SW480 (cell line): Measurements from ENCODE around the gene FDX1.

Source experiments
- DNase-seq: peaks from one replicate; pipeline ENCODE4 v3.0.0-alpha.2; 2016; ENCODE audit warnings: low spot score

The FDX1 gene

DNA sequence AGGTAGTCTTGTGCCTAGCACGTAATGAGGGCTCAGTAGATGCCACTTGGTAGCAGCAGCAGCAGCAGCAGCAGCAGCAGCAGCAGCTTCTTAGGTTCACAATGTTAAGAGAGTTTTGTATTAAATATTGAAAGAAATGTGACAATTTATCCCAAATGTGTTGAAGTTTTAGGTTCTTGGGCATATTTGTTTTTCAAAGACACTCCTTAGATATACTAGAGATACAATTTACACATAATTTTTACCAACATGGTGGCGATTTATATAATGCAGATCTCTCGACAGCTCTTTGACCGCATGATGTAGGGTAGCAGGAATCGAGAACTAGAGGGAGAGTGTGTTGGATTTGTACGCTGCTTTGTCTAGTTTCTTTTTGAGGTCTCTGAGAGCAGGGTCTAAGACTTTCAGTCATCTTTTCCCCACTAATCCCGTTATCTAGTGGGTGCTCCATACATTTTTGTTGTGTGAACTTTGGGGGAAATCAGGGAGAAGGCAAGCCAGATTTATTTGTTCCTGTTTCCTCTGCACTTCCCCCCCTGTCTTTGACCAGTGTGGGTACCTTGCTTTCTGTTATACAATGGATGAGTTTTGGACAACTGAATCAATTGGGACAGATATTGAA lies 1.4 kb downstream of the FDX1 start:
- peak; percentile 41 for DNase-seq

DNA sequence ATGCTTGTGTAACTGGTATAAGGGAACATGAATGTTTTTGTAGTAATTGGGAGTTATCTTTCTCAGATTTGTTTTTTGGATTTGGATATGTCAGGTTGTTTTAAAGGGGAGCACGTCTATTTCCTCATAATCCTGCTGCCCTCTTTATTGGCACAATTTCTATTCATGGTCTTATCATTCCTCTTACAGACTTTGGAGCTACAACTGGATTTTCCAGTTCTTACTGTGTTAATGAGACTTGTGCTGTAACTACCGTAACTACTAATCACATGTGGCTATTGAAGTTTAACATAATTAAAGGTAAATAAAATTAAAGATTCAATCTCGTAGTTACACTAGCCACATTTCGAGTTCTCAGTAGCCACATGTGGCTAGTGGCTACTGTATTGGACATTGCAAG lies 1.9 kb downstream of the FDX1 start:
- DNase-seq, result no peak

DNA sequence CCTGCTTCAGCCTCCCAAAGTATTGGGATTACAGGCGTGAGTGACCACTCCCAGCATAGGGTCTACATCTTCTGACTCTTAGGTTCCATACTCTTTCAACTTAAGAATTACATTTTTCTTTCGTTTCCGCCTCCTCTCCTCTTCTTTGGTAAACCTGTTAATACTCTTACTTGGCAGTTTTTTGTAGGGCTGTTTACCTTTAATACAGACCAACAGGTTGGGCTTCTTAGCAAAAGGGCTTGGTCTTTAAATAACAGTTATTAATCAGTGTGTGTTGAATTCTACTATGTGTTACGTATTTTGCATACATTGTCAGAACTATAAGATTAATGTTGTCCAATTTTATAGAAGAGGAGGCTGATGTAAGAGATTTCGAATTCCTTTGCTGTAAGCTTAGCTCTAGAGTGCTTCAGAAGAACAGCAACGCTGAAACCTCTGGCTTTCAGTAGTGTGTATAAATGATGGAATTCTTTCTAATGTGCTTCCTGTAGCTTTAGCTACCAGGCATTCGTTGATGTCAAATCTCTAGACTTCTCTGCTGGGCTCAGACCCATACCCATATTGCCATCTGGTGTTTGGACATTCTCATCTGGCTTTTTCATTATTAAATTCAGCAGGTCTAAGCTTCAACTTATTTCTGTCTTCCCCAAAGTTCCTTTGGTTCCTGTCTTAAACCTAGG lies 3.1 kb downstream of the FDX1 start:
- no peak for DNase-seq

DNA sequence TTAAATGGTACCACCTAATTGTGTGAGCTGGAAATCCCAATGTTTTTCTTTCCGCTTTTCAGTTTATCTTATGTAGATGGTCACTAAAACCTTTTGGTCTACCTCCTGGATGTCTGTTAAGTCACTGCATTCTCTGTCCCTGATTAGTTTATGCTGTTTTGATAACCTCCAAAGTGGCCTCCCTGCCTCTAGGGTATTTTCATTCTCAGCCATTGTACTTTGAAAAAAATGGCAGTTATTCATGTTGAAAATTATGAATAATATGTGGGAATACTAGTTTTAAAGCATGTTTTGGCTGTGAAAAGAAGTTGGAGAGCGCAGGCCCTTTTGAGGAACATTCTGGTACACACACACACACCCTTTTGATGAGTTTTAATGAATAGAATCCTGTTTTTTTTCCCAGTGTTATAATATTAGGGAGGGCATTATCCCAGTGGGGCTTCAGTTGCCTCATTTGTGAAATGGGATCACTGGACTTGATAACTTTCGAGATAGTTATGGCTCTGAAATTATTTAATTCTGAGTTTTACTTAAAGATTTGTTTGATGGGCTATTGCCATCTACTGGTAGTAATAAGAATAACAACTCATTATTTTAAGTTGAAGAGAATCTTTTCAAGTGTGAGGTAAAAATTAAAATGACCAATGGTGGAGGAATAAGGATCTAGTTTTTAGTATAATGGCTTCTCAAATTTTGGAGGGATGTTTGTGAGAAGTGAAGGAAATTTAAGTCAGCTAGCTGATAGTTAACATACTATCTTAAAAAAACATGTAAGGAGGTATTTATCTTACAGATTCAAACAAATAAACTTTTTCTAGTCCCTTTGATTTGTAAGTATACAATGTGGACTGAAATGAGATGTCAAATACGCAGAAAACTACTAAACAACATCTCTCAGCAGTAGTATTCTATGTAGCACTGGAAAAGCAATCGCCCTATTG lies 3.9 kb downstream of the FDX1 start:
- peak; percentile 39 for DNase-seq

DNA sequence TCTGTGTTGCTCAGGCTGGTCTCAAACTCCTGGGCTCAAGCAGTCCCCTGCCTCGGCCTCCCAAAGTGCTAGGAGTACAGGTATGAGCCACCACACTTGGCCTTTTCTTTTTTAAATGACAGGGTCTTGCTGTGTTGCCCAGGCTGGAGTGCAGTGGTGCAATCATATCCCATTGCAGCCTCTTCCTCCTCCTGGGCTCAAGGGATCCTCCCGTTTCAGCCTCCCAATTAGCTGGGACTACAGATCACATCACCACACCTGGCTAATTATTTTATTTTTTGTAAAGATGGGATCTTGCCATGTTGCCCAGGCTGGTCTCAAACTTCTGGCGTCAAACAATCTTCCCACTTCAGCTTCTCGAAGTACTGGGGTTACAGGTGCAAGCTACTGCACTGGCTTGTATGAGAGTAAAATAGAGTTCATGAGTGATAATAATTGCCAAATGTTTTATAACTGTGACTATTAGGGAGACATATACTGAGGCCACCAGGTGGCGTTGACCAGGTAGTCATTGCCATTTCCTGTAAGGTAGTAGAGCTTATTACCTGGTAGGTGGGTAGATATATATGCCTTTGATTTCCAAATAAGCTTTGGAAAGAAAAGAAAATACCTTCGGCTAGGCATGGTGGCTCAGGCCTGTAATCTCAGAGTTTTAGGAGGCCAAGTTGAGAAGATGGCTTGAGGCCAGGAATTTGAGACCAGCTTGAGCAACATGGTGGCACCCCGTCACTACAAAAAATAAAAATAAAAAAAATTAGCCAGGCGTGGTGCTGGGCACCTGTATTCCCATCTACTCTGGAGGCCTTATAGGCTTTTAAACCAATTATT lies 5.4 kb downstream of the FDX1 start:
- DNase-seq, result peak; percentile 55

DNA sequence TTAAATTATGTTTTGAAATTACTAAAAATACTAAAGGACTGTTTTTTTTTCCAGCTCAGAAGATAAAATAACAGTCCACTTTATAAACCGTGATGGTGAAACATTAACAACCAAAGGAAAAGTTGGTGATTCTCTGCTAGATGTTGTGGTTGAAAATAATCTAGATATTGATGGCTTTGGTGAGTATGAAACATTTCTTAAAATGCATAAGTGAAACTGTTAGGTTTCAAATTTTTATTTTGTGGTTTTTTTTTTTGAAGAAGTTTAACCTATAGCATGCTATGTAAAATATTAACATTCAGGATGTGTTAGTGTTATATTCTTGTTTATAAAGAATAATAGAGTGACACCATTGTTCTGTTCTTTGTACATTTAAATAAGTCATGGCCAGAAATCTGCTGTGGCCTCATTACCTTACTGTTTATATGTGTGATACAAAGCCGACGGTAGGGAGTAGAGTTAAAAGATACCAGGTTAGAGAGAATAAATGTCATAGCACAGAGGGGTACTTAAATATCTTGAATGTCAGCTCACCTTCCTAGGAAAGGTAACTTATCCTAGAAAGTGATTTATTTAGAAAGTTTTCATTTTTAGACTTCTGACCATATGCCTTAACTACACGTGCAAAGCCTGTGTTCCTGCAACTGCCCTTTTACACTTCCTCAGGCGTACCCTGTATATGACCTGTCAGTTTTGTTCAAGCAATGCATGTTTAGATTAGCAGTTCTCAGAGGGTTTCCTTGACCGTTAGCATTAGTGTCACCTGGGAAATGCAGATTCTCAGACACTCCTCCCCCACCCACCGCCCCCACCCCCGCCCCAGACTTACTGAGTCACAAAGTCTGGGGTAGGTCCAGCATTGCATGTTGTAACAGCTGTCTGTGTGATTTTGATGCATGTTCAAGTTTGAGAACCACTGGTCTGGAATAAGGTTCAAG lies 6.3 kb downstream of the FDX1 start:
- DNase-seq, result no peak

GRCh38 chr11:110438017-110438416 lies 8.3 kb downstream of the FDX1 start:
- no peak for DNase-seq

DNA sequence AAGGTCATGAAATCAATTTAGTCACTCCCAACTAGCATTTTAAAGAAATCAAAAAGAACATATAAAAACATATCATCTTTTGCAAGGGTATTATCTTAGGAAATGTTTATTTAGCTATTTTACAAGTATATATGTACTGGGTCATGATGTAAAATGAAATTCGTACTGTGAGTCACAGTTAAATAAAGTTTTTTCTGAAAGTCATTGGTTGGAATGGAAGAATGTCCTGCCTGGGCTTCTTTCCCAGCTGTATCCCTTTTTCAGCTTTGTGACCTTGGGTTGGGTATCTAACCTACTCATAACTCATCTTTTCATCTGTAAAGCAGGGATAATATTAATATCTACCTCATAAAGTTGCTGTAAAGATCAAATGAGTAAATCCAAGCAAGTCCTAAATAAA lies 15.7 kb downstream of the FDX1 start:
- DNase-seq, result no peak

DNA sequence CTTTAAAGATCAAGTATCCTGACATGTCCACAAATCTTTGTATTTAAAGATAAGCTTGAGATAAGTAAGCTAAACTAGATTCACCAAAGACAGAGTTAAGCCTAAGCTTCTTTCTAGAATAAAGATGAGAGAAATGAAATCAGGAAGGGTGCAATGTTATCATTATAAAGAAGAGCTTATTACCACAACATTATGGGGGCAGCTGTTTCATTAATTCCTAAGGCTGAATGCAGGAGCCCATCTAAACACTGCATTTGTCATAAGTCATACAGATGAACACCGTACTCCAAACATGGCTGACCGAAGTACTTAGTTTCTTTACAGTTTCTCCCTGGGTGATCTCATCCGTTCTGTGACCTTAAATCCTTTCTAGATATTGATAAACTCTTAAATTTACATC lies 16.3 kb downstream of the FDX1 start:
- no peak for DNase-seq

DNA sequence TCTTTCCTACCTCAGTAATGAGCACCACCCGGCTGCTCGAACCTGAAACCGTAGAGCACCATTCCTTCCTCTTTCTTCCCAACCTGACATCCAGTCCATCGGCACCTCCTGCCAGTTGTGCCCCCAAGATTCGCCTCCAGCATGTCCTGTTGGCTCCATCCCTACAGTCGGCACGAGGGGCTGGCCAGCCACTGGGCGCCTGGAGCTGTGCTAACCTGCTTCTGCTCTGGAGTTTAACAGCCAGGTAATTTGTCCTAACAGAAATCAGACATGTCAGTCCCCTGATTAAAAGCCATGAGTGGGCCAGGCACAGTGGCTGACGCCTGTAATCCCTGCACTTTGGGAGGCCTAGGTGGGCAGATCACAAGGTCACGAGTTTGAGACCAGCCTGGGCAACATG lies 16.8 kb downstream of the FDX1 start:
- DNase-seq, result no peak

- no peak for DNase-seq
These were observed 17.6 kb downstream of the FDX1 start for GRCh38 chr11:110447343-110447742.

- peak; percentile 37 for DNase-seq
These were observed 18.4 kb downstream of the FDX1 start for GRCh38 chr11:110447897-110448745.

GRCh38 chr11:110450246-110450645 lies 20.5 kb downstream of the FDX1 start:
- DNase-seq, result no peak

- no peak for DNase-seq
These were observed 23.0 kb downstream of the FDX1 start for GRCh38 chr11:110452720-110453119.

GRCh38 chr11:110453684-110454354 lies 24.1 kb downstream of the FDX1 start:
- DNase-seq, result no peak

- no peak for DNase-seq
These were observed 24.9 kb downstream of the FDX1 start for GRCh38 chr11:110454609-110455008.

- DNase-seq, result no peak
These were observed 26.0 kb downstream of the FDX1 start for GRCh38 chr11:110455718-110456117.

GRCh38 chr11:110463153-110463552 lies 33.4 kb downstream of the FDX1 start:
- peak; percentile 21 for DNase-seq

- DNase-seq, result no peak
These were observed 35.5 kb downstream of the FDX1 start for GRCh38 chr11:110465231-110465630.
